HepG2 (cell line): ENCODE measurements around the gene NTN5. TPM values are rescaled to one million over a fixed set of nuclear protein-coding genes. Genes with fewer than 3 reads are reported as not detected.

Experiments used
- BRF2 ChIP-seq: sonication (generic); formaldehyde crosslinking; IDR thresholded peaks from 2 replicates; pipeline ENCODE4 v1.8.1; 2022; ENCODE audit warnings: mild to moderate bottlenecking, missing genetic modification reagents
- GLI4 ChIP-seq: sonication (generic); formaldehyde crosslinking; IDR thresholded peaks from 2 replicates; pipeline ENCODE4 v1.5.1; 2020; ENCODE audit warnings: missing genetic modification reagents, mild to moderate bottlenecking, moderate library complexity, borderline replicate concordance
- KLF16 ChIP-seq, 2 experiments: sonication (generic) in 1 of 2; formaldehyde crosslinking in 1 of 2; IDR thresholded peaks; 2 replicates each; pipeline versions ENCODE4 v1.6.1 to v1.8.0; 2016 to 2023; ENCODE audit warnings: missing genetic modification reagents in 2 of 2, missing compliant biosample characterization in 1 of 2
- MAX ChIP-seq: IDR thresholded peaks from 2 replicates; pipeline ENCODE4 v1.6.1; 2012; ENCODE audit warnings: inconsistent platforms
- NFKBIZ ChIP-seq: IDR thresholded peaks from 2 replicates; pipeline ENCODE4 v1.6.1; 2018; ENCODE audit warnings: missing genetic modification reagents, missing compliant biosample characterization
- RBM22 ChIP-seq: fragments of 200-400 bp; formaldehyde crosslinking; optimal IDR thresholded peaks from 2 replicates; pipeline ENCODE3; 2017; ENCODE audit warnings: mild to moderate bottlenecking, low read length, moderate library complexity
- YEATS2 ChIP-seq: sonication (generic); formaldehyde crosslinking; IDR thresholded peaks from 2 replicates; pipeline ENCODE4 v1.4.0; 2020; ENCODE audit warnings: missing genetic modification reagents, borderline replicate concordance
- ZNF563 ChIP-seq: sonication (generic); formaldehyde crosslinking; IDR thresholded peaks from 2 replicates; pipeline ENCODE4 v1.8.0; 2022; ENCODE audit warnings: mild to moderate bottlenecking, moderate library complexity, missing genetic modification reagents
- ZNF792 ChIP-seq: IDR thresholded peaks from 2 replicates; pipeline ENCODE4 v1.6.1; 2016
- ZNF883 ChIP-seq: sonication (generic); formaldehyde crosslinking; IDR thresholded peaks from 2 replicates; pipeline ENCODE4 v1.5.1; 2020; ENCODE audit warnings: mild to moderate bottlenecking, missing genetic modification reagents; ENCODE audit errors: not compliant biosample characterization
- polyA plus RNA-seq, 8 experiments: library from polyadenylated mRNA; depleted of rRNA in 3 of 8; stranded (reverse) in 7 of 8; unstranded in 1 of 8; fragments of >200 nt; fragmentation: Illumina TruSeq in 4 of 8; extraction: Trizol in 4 of 8; gene quantifications; 2 replicates each; pipeline versions ENCODE4 v1.2.1 to v1.2.3, GENCODE V29; 2011 to 2016; ENCODE audit warnings: low read depth in 4 of 8, missing spikeins in 1 of 8, mixed read lengths in 1 of 8; ENCODE audit not compliant: insufficient read depth in 1 of 8
- total RNA-seq, 5 experiments: library from RNA; depleted of rRNA; stranded (reverse); fragments of >200 nt; fragmentation: Illumina TruSeq; extraction: Trizol; gene quantifications; 2 replicates each; pipeline ENCODE4 v1.2.3, GENCODE V29; 2016; ENCODE audit warnings: low read depth in 1 of 5
- TF ChIP-seq, protein P1 (sequence below): sonication (generic); formaldehyde crosslinking; IDR thresholded peaks from 2 replicates; pipeline ENCODE4 v1.8.0; 2023; ENCODE audit warnings: mild to moderate bottlenecking, missing genetic modification reagents
- TF ChIP-seq, protein P2 (sequence below): sonication (generic); formaldehyde crosslinking; conservative IDR thresholded peaks from 2 replicates; pipeline ENCODE4 v1.4.0; 2020; ENCODE audit warnings: missing genetic modification reagents
- TF ChIP-seq, protein P3 (sequence below): sonication (generic); formaldehyde crosslinking; IDR thresholded peaks from 2 replicates; pipeline ENCODE4 v1.5.0; 2020; ENCODE audit warnings: mild to moderate bottlenecking, missing genetic modification reagents
- TF ChIP-seq, protein P4 (sequence below): sonication (generic); formaldehyde crosslinking; IDR thresholded peaks from 2 replicates; pipeline ENCODE4 v1.4.0; 2020; ENCODE audit warnings: low read depth, missing genetic modification reagents
- TF ChIP-seq, protein P5 (sequence below): sonication (generic); formaldehyde crosslinking; IDR thresholded peaks from 2 replicates; pipeline ENCODE4 v1.4.0; 2020; ENCODE audit warnings: missing genetic modification reagents

NTN5 gene
- total and polyA plus RNA-seq, 2 of the 13 experiments (the other 11 are each of a cell fraction or from before 2014, with no cell fraction given), result 0.05 TPM; not detected in 1

GRCh38 chr19:48718711-48719231, 46.0 kb upstream of the NTN5 start (continued):
- TF ChIP-seq, protein P1, sequence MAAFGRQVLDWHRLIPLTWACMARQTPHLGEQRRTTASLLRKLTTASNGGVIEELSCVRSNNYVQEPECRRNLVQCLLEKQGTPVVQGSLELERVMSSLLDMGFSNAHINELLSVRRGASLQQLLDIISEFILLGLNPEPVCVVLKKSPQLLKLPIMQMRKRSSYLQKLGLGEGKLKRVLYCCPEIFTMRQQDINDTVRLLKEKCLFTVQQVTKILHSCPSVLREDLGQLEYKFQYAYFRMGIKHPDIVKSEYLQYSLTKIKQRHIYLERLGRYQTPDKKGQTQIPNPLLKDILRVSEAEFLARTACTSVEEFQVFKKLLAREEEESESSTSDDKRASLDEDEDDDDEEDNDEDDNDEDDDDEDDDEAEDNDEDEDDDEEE (CRISPR knock-in tag), result no peak
- TF ChIP-seq MAX (peak; percentile 59; the same call in 1 of the 2 replicates), ZNF563 (no peak), KLF16 (CRISPR knock-in tag; IDR thresholded peaks at IDR 0.05) (0 out of 4 replicates have a peak, but pooled peaks of 1 of the 2 experiments have one; percentile 41), GLI4 (0 out of 2 replicates have a peak, but pooled peaks have one; percentile 55), RBM22 (no peak), ZNF792 (CRISPR knock-in tag) (0 out of 2 replicates have a peak, but pooled peaks have one; percentile 29), YEATS2 (CRISPR knock-in tag) (0 out of 2 replicates have a peak, but pooled peaks have one; percentile 21), ZNF883 (CRISPR knock-in tag) (no peak), BRF2 (CRISPR knock-in tag) (no peak; the same call in 1 of the 2 replicates), NFKBIZ (CRISPR knock-in tag) (peak; percentile 79; the same call in 1 of the 2 replicates)
- TF ChIP-seq, protein P2, sequence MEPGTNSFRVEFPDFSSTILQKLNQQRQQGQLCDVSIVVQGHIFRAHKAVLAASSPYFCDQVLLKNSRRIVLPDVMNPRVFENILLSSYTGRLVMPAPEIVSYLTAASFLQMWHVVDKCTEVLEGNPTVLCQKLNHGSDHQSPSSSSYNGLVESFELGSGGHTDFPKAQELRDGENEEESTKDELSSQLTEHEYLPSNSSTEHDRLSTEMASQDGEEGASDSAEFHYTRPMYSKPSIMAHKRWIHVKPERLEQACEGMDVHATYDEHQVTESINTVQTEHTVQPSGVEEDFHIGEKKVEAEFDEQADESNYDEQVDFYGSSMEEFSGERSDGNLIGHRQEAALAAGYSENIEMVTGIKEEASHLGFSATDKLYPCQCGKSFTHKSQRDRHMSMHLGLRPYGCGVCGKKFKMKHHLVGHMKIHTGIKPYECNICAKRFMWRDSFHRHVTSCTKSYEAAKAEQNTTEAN (CRISPR knock-in tag), result peak; percentile 100
- TF ChIP-seq, protein P3, sequence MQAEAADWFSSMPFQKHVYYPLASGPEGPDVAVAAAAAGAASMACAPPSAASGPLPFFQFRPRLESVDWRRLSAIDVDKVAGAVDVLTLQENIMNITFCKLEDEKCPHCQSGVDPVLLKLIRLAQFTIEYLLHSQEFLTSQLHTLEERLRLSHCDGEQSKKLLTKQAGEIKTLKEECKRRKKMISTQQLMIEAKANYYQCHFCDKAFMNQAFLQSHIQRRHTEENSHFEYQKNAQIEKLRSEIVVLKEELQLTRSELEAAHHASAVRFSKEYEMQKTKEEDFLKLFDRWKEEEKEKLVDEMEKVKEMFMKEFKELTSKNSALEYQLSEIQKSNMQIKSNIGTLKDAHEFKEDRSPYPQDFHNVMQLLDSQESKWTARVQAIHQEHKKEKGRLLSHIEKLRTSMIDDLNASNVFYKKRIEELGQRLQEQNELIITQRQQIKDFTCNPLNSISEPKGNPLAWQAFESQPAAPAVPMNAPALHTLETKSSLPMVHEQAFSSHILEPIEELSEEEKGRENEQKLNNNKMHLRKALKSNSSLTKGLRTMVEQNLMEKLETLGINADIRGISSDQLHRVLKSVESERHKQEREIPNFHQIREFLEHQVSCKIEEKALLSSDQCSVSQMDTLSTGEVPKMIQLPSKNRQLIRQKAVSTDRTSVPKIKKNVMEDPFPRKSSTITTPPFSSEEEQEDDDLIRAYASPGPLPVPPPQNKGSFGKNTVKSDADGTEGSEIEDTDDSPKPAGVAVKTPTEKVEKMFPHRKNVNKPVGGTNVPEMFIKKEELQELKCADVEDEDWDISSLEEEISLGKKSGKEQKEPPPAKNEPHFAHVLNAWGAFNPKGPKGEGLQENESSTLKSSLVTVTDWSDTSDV, result no peak
- TF ChIP-seq, protein P4, sequence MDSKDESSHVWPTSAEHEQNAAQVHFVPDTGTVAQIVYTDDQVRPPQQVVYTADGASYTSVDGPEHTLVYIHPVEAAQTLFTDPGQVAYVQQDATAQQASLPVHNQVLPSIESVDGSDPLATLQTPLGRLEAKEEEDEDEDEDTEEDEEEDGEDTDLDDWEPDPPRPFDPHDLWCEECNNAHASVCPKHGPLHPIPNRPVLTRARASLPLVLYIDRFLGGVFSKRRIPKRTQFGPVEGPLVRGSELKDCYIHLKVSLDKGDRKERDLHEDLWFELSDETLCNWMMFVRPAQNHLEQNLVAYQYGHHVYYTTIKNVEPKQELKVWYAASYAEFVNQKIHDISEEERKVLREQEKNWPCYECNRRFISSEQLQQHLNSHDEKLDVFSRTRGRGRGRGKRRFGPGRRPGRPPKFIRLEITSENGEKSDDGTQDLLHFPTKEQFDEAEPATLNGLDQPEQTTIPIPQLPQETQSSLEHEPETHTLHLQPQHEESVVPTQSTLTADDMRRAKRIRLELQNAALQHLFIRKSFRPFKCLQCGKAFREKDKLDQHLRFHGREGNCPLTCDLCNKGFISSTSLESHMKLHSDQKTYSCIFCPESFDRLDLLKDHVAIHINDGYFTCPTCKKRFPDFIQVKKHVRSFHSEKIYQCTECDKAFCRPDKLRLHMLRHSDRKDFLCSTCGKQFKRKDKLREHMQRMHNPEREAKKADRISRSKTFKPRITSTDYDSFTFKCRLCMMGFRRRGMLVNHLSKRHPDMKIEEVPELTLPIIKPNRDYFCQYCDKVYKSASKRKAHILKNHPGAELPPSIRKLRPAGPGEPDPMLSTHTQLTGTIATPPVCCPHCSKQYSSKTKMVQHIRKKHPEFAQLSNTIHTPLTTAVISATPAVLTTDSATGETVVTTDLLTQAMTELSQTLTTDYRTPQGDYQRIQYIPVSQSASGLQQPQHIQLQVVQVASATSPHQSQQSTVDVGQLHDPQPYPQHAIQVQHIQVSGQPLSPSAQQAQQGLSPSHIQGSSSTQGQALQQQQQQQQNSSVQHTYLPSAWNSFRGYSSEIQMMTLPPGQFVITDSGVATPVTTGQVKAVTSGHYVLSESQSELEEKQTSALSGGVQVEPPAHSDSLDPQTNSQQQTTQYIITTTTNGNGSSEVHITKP (CRISPR knock-in tag), result peak; percentile 43; the same call in 1 of the 2 replicates
- TF ChIP-seq, protein P5, sequence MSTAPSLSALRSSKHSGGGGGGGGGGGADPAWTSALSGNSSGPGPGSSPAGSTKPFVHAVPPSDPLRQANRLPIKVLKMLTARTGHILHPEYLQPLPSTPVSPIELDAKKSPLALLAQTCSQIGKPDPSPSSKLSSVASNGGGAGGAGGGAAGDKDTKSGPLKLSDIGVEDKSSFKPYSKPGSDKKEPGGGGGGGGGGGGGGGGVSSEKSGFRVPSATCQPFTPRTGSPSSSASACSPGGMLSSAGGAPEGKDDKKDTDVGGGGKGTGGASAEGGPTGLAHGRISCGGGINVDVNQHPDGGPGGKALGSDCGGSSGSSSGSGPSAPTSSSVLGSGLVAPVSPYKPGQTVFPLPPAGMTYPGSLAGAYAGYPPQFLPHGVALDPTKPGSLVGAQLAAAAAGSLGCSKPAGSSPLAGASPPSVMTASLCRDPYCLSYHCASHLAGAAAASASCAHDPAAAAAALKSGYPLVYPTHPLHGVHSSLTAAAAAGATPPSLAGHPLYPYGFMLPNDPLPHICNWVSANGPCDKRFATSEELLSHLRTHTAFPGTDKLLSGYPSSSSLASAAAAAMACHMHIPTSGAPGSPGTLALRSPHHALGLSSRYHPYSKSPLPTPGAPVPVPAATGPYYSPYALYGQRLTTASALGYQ (CRISPR knock-in tag), result peak; percentile 70; the same call in 1 of the 2 replicates
